Stimulated activated CD4-positive, alpha-beta T cell treated with anti-CD3 and anti-CD28 coated beads, Interleukin-4, amount 100 ng/mL, for 4 hours (primary cell): ENCODE data around the gene C6orf15.
"Not testable (repeated sequence)": the region's sequence is repeated elsewhere in the genome, so short reads cannot be mapped to it uniquely, and the experiment has no call there.

Experiments
- DNase-seq, 2 experiments: peaks; one replicate each; pipeline ENCODE4 v3.0.0-alpha.2; 2020

C6orf15 gene

DNA sequence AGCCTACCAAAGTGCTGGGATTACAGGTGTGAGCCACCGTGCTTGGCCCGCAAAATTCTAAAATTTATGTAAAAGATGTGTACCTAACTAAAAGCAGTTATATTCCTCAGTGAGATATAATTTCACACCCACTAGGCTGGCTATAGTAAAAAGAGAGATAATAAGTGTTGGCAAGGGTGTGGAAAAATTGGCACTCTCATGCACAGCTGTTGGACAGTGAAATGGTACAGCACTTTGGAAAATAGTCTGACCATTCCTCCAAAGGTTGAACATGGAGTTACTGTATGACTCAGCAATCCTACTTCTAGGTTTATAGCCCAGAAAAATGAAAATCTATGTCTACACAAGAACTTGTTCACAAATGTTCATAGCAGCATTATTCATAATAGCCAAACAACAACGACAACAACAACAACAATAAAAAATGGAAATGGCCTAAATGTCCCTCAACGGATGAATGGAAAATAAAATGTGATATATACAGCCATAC, 13.9 kb downstream of the C6orf15 start:
- DNase-seq: no peak

DNA sequence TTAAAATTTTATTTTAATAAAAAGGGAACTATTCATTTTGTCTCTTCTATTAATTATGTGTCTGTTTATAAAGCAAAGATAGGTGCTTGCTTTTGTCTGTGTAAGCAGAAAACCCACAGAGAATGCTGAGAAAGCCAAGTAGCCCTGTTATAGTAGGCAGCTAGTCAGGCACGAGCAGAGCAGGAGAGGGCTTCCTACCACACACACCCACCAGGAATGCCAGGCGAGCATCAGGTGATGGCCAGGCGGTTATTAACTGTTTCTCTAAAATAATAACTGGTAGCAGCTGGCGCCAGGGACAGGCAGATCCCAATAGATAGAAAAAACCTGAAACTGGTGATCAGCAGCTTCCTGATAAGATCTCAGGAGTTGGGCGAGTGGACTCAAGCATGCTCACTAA, 15.7 kb downstream of the C6orf15 start:
- no peak for DNase-seq

DNA sequence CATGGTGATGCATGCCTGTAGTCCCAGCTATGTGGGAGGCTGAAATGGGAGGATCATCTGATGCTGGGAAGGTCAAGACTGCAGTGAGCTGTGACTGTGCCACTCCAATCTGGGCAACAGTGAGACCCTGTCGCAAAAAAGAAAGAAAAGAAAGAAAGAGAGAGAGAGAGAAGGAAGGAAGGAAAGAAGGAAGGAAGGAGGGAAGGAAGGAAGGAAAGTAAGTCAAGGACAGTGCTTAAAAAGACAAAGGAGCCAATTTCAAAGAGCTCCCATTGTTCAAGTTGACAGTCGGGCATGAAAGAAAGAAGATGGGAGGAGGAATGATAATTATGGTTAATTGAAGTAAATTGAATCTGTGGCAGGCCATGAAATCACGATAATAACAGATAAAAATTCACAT, 16.2 kb downstream of the C6orf15 start:
- DNase-seq: no peak

DNA sequence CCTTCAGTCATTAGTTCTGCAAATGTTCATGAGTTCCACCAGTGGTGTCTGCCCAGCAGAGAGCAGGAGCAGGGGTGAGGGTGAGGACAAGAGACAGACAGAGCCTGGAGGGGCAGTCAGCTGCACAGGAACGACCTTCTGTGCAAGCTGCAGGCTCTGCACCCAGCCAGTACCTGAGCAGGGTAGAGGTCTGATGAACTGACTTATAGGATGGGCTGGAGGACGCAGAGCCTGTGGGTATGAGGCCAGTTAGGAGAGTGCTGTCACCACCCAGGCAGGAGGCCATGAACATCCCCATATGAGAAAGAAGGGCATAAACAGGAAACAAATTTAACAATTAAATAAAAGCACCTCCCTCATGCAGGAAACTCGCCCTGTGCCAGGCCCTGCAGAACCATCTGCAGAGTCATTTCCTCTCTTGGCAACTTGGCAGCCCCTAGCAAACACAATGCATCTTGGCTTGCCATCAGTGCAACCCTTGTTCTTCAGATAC, 17.9 kb downstream of the C6orf15 start:
- DNase-seq: peak; percentile 11 to 23

DNA sequence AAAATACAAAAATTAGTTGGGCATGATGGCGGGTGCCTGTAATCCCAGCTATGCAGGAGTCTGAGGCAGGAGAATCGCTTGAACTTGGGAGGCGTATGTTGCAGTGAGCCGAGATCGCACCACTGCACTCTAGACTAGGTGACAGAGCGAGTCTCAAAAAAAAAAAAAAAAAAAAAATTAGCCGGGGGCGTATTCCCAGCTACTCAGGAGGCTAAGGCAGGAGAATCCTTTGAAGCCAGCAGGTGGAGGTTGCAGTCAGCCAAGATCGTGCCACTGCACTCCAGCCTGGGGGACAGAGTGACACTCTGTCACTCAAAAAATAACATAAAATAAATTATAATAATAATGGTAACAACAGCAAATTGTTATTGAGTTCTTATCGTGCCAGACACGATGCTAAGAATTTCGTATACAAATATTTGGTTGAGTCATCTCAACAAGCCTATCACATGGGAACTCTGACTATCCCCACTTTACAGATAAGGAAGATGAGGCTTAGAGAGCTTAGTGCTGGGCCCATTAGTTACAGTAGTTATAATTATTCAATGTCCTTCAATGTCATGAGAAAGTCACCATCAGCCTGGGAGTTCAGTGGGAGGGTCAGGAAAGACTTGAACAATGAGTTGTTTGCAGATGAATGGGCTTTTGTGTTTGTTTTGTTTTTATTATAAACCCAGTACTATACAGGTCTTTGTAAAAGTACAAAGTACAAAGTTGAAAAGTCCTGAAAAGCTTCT, 19.4 kb downstream of the C6orf15 start:
- no peak for DNase-seq

DNA sequence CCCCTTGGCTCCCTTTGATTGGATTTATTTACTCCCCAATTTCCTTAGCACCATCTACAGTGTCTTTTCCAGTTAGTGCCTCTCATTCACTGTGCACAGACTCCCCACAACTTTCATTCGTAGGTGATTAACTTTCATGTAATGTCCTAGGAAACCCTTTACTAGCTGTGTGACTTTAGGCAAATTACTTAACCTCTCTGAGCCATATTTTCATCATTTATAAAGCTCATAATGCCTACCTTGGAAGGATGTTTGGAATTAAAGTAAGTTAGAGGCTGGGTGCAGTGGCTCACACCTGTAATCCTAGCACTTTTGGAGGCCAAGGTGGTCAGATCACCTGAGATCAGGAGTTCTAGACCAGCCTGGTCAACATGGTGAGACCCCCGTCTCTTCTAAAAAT, 20.1 kb downstream of the C6orf15 start:
- no peak for DNase-seq

DNA sequence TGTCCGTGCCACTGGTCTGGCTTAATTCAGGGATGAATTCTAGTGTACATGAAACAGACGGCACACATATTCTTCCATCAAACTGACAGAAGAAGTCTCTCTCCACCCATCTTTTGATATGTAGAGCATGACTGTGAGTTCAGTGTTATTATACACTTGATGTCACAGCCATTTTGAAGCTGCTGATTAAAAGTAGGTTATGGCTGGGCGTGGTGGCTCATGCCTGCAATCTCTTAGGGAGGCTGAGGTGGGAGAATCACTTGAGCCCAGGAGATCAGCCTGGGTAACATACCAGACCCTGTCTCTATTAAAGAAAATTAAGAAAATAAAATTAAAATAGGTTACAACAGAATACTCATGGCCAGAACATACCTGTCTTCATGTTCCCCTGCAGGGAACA, 20.7 kb downstream of the C6orf15 start:
- DNase-seq: no peak

DNA sequence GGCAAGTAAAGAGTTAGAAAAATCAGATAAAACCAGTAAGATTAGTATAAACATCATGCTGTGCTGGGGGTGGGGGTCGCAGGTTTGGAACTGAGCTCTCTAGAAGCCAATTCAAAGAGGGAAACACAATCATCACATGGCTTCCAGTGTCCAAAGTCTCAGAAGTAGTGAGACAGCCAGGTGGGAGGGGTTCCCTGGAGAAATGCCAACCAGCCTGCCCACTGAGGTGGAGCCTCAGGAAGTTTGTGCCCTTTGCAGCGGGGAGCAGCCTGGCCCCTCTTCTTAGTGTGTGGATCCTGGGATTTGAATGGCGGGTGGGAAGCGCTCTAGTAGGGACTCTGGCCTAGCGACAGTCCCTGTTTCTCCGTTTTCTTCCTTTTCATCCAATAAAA, 21.4 kb downstream of the C6orf15 start:
- DNase-seq: no peak

DNA sequence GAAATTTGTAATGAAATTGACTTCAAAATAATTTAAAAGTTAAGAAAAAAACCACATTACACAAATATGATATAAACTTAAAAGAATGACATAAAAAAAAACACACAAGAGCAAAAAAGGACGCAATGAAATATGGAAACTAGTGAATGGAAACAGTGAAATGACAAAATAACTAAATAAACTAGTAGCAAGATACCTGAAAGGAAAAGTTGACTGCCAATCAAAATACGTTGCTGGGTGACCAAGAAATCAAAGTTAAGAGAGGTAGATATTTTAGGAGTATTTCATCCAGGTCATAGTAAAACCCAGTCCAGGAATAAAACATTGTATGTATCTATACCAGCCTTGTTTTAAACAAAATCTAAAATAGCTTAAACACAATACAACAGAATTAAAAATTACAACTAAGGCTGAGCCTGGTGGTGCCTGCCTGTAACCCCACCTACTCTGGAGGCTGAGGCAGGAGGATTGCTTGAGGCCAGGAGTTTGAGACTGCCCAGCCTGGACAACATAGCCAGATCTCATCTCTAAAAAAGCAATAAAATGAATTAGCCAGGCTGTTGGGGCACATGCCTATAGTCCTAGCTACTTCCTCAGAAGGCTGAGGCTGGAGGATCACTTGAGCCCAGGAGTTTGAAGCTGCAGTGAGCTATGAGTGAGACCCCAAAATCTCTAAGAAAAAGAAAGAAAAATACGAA, 22.0 kb downstream of the C6orf15 start:
- no peak for DNase-seq

DNA sequence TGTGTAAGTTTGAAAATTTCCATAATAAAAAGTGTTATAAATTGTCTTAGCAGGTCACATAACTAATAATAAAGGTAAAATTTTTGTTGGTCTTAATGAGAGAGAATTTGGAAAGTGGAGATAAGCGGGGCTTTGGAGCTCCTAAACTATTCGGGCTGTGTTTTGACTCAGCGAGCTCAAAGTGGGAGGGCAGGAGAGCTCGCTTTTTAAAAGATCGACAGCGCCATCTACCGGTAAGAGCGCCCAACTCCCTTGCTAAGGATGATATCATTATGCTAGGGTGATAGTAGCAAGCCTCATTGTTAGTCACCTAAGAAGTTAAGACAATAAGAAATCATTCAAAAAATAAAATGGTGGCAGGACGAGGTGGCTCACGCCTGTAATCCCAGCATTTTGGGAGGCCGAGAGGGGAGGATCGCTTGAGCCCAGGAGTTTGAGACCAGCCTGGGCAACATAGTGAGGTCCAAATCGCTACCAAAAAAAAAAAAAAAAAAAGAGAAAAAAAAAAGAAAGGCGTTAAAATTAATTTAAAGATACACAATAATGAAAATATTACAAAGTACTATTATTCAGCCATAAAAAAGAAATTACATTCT, 24.8 kb downstream of the C6orf15 start:
- DNase-seq: peak; percentile 84 to 87

DNA sequence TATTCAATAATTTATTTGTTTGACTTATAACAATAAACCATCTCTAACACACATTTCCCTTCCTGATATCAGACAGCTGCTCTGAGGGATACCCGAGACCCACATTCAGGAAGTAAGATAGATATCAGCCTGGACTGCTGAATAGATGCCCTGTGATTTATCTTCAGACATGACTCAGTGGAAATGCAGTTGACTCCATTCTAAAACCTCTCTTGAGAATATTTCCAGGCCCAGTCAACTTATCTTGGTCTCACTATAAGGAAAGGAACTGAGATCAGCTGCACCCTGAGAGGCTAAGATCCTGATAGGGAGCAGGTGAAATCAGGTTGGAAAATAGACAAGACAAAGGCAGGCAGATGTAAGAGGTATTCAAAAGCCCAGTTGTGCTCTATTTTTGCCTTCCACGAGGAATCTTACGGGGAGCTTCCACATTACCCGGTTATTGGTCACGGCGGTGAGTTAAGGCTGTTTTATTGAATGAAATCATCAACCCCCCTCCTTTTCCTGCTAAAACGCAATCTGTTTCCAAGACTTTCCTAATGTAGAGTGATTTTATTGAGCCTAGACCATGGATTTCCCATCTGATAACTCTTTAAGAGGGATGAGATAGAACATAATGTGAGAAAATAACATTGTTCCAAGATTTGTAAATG, 25.5 kb downstream of the C6orf15 start:
- DNase-seq: no peak

DNA sequence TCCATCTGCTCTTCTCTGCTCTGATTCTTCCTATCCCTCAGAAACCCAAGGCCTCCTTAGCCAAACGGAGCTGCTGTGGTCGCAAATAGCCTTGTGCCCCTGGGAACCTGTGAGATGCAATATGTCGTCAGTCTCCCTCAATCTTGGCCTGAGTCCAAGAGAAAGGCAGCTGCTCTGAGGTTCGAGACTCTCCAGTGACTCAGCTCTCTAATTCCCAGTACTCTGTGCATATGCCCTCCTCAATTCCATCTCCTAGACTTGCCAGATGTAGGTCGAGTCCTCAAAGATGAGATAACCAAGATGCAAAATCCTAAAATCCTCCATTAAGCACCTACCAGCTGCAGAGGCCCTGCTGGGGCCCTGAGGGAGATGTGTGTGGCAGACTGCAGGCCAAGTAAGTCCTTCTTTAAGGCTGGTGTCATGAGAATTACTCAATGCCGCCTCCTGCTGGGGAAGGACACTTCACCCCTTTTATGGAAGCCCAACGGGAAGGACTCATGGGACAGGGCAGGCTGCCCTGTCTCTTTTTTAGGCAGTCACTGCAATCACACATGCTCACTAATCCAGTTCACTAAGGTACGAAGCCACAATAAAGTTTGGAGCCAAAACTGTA, 28.5 kb downstream of the C6orf15 start:
- DNase-seq: peak in 1 of 2 experiments; percentile 26

DNA sequence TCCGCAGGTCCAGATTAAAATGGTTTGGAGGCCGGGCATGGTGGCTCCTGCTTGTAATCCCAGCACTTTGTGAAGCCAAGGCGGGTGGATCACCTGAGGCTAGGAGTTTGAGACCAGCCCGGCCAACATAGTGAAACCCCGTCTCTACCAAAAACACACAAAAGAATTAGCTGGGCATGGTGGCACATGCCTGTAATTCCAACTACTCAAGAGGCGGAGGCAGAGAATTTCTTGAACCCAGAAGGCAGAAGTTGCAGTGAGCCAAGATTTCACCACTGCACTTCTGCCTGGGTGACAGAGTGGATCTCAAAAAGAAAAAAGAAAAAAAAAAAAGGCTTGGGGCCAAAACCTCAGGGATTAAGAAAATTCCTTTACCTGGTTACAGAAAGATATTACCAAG, 30.5 kb downstream of the C6orf15 start:
- DNase-seq: no peak

DNA sequence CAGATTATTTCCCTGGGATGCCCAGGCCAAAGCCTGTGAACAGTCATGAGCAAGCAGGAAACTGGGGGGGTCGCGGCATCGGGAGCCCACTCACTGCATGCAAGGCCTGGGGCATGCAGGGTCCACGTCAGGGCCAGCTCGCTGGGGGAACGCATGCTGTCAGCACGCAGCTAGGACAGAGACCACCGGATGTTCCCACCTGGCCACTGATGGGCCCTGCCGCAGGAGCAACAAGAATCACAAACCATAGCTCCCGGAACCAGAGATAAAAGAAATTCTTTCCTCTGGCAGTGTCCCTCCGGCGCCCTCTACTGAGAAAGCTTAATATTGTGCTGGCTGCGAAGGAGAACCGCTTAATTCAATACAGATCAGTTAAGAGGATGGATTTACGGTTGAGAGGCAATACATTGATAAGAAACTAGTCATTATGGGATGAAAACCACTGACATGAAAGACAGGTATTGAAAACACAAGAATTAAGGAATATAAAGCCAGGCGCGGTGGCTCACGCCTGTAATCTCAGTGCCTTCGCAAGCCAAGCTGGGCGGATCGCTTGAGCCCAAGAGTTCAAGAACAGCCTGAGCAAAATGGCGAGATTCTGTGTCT, 32.6 kb downstream of the C6orf15 start:
- peak; percentile 57 to 61 for DNase-seq

DNA sequence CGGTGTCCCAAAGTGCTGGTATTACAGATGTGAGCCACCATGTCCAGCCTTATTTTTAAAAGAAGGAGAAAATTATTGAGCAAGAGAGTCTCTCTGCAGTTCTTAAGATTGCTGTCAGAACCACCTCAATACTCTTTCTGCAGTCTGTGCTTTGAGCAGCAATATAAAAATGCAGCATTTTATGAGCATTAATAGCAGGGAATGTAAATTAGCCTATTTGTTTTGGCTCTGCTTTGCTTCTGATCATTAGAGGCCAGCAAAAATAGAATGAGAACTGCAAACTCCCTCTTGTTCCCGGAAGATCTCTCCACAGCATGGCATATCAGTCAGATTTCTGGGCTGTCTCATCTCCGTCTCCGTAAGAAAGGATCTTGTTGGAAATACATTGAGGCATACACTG, 35.8 kb downstream of the C6orf15 start:
- DNase-seq: no peak

DNA sequence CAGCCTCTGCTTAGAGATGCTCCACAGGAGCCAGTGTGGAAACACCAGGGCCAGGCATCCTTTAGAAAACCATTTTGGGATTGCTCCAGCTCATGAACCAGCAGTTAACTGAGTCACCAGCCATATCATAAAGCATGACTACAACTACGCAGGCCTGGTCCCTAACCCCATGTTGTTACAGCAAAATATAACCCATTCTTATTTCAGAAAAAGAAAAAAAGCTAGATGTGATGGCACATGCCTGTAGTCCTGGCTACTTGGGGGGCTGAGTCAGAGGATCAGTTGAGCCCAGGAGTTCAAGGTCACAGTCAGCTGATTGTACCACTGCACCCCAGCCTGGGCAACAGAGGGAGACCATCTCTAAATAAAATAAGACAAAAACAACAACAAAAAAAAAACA, 36.8 kb downstream of the C6orf15 start:
- no peak for DNase-seq

DNA sequence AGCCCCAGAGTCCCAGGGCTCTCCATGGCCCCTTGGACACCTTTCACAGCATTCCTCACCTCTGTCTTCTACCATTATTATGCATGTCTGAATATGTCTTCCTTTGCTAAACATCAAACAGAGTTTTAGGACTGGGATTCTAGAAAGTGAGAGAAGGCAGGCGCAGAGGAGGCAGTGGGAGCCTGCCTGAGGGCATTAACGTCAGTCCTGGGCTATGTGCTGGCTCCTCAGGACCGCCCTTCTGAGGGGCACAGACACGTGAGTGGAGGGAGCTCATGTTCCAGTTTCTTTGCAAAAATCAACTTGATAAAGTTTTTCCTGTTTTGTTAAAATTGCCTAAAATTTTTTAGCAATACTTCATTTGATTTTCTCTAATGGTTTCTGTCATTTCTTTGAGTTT, 38.0 kb downstream of the C6orf15 start:
- no peak for DNase-seq

DNA sequence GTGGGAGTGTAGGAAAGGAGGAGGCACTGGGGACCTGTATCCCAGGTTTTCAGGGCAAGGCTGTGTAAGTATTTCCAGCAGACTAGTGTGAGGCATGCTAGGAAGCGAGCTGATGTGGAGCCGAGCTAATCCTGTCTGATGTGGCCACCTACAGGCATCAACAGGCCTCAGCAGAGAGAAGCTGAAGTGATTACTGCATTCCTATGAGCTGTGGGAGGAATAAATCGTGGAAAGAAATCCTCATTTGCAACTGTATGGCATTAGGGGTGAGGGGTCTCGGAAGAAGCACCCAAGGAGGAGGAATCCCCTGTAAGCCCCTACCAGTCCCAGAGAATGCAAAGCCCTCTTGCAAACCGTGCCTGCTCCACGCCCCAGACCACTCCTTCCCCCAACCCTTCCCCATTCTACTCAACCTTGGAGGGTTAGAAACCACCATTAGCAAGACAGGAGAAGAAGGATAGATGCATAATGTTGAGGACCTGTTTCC, 41.6 kb downstream of the C6orf15 start:
- no peak for DNase-seq

DNA sequence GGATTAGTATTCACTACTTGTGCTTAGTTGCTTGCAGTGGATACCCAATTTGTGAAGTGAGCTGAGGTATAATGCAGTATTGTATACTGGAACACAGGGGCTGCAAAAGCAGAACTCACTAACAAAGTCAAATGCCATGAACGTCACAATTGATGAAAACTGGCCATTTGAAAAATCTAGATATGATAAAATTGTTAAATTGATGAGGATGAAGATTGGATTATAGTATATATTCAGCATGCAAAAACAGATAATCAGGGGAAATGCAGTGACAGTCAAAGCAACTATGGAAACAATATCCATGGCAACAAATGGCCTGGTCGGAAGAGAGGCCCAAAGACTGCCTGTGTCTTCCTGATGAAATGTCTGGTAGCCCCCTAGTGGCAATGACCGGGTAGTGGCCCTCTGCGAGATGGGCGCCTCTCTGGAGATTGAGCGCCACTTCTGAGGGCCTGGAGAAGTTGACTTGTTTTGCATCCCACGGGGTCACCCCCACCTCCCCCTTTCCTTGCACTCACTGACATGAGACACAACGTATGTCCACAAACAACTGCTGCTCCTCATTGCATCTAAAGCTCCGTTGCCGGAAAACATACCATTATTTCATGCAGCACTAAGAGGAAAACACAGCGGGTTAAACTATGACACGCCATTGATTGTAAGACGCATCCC, 43.6 kb downstream of the C6orf15 start:
- DNase-seq: peak; percentile 52 to 57

DNA sequence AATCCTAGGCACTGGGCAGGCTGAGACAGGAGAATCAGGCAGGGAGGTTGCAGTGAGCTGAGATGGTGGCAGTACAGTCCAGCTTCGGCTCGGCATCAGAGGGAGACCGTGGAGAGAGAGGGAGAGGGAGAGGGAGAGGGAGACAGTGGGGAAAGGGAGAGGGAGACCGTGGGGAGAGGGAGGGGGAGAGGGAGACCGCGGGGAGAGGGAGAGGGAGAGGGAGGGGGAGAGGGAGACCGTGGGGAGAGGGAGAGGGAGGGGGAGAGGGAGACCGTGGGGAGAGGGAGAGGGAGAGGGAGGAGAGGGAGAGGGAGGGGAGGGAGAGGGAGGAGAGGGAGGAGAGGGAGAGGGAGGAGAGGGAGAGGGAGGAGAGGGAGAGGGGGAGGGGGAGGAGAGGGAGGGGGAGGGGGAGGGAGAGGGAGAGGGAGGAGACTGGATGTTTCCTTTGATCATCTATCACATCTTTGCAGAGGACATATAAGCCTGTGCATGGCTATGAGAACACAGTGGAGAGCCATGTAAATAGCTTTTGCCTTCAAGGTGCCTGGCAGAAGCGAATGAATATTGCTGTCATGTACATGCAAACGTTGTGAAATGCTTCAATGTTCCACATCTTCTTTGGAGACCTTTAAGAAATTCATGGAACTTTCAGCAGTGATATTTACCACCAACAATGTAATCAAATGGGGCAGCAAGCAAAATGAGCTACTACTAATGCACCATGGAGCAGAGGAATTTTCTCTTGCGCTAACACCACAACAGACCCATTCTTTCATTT, 44.3 kb downstream of the C6orf15 start:
- DNase-seq: not testable (repeated sequence)

DNA sequence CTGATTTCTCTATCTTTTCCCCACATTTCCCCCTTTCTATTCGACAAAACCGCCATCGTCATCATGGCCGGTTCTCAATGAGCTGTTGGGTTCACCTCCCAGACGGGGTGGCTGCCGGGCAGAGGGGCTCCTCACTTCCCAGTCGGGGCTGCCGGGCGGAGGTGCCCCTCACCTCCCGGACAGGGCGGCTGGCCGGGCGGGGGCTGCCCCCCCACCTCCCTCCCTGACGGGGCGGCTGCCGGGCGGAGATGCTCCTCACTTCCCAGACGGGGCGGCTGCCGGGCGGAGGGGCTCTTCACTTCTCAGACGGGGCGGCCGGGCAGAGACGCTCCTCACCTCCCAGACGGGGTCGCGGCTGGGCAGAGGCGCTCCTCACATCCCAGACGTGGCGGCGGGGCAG, 45.3 kb downstream of the C6orf15 start:
- not testable (repeated sequence) for DNase-seq
